ENCODE measurements around the gene ATP6V0A4. TPM values are rescaled to one million over a fixed set of nuclear protein-coding genes. Genes with fewer than 3 reads are reported as not detected.

ATP6V0A4 gene
- total RNA-seq, 1 donor from 2014 or later, result 0.50 TPM

GRCh38 chr7:138829335-138829734, 31.3 kb upstream of the ATP6V0A4 start:
- Mint-ChIP-seq H3K27ac (no peak overlapping the region), H3K4me1 (ENCODE audit: low read depth) (no peaks in the 10 kb centered on the region), H3K4me3 (ENCODE audit: low read depth) (no peak overlapping the region), H3K9me3 (ENCODE audit: low read depth) (peaks cover 3% of the 10 kb centered on the region), H3K36me3 (ENCODE audit: insufficient read depth) (peaks cover 10% of the 10 kb centered on the region), H3K27me3 (no peaks in the 10 kb centered on the region)
- no peak for DNase-seq (ENCODE audit: low spot score, unreplicated experiment)
- no peak for TF ChIP-seq CTCF (IDR thresholded peaks at IDR 0.05; ENCODE audit: unreplicated experiment)

- TF ChIP-seq CTCF (IDR thresholded peaks at IDR 0.05; ENCODE audit: unreplicated experiment), result no peak
- H3K36me3 Mint-ChIP-seq (ENCODE audit: insufficient read depth), result peaks cover 7% of the 10 kb centered on the region
- no peak overlapping the region for H3K27ac Mint-ChIP-seq
- DNase-seq (ENCODE audit: low spot score, unreplicated experiment), result no peak
- peaks cover 3% of the 10 kb centered on the region for H3K9me3 Mint-ChIP-seq (ENCODE audit: low read depth)
- H3K27me3 Mint-ChIP-seq, result no peaks in the 10 kb centered on the region
- H3K4me3 Mint-ChIP-seq (ENCODE audit: low read depth), result no peak overlapping the region
- H3K4me1 Mint-ChIP-seq (ENCODE audit: low read depth), result no peaks in the 10 kb centered on the region
Observed at GRCh38 chr7:138828302-138828701, 30.3 kb upstream of the ATP6V0A4 start.

DNA sequence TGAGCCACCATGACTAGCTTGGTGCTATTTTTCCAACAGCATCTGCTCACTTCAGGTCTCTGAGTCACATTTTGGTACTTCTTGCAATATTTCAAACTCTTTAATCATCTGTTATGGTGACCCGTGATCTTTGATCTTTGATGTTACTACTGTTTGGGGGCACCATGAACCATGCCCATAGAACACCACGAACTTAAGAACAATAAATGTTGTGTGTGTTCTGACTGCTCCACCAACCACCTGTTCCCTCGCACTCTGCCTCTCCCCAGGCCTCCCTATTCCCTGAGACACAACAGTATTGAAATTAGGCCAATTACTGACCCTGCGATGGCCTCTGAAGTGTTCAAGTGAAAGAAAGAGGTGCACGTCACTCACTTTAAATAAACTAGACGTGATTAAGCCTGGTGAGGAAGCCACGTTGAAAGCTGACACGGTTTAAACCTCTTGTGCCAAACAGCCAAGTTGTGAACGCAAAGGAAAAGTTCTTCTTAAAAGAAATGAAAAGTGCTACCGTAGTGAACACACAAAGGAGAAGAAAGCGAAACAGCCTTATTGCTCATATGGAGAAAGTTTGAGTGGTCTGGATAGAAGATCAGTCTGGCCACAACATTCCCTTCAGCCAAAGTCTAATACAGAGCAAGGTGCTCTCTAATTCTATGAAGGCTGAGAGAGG, 27.2 kb upstream of the ATP6V0A4 start:
- no peak for DNase-seq (ENCODE audit: low spot score, unreplicated experiment)
- Mint-ChIP-seq H3K9me3 (ENCODE audit: low read depth) (peaks cover 3% of the 10 kb centered on the region), H3K27me3 (no peaks in the 10 kb centered on the region), H3K27ac (no peak overlapping the region), H3K4me3 (ENCODE audit: low read depth) (no peak overlapping the region), H3K4me1 (ENCODE audit: low read depth) (no peaks in the 10 kb centered on the region), H3K36me3 (ENCODE audit: insufficient read depth) (no peaks in the 10 kb centered on the region)
- no peak for TF ChIP-seq CTCF (IDR thresholded peaks at IDR 0.05; ENCODE audit: unreplicated experiment)

DNA sequence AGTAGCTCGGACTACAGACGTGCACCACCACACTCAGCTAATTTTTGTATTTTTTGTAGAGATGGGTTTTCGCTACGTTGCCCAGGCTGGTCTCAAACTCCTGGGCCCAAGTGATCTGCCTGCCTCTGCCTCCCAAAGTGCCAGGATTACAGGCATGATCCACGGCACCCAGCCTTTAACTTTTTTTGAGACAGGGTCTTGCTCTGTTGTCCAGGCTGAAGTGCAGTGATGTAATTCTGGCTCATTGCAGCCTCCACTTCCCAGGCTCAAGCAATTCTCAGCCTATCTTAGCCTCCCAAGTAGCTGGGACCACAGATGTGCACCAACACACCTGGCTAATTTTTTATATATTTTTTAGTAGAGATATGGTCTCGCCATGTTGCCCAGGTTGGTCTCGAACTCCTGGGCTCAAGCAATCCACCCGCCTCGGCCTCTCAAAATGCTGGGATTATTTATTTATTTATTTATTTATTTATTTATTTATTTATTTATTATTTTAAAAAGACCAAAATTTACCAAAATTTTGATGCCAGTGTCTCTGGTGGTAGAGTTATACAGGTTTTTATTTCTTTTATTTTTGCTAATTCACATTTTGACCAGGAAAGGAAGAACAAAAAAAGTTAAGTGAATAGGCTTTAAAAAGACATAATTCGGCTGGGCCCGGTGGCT, 25.0 kb upstream of the ATP6V0A4 start:
- Mint-ChIP-seq H3K27me3 (no peaks in the 10 kb centered on the region), H3K36me3 (ENCODE audit: insufficient read depth) (no peaks in the 10 kb centered on the region), H3K9me3 (ENCODE audit: low read depth) (peaks cover 3% of the 10 kb centered on the region), H3K4me3 (ENCODE audit: low read depth) (no peak overlapping the region), H3K4me1 (ENCODE audit: low read depth) (no peaks in the 10 kb centered on the region), H3K27ac (no peak overlapping the region)
- TF ChIP-seq CTCF (IDR thresholded peaks at IDR 0.05; ENCODE audit: unreplicated experiment), result no peak
- no peak for DNase-seq (ENCODE audit: low spot score, unreplicated experiment)

DNA sequence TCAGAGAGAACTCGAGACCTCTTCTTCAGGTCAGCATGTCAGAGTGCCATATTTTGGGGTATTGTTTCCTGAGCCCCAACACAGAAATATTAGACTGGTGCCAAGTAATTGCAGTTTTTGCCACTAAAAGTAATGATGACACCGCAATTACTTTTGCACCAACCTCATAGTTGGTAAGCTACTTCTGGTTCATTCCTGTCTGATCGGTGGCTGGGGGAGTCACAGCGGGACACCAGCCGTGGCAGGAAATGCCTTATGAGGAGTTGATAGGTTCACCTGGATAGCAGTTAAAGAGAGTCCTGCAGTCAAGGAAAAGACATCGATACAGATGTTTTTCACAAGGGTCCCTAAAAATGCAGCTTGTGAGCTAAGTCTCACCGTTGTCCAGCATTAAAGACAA, 23.9 kb upstream of the ATP6V0A4 start:
- Mint-ChIP-seq H3K4me3 (ENCODE audit: low read depth) (no peak overlapping the region), H3K27me3 (no peaks in the 10 kb centered on the region), H3K4me1 (ENCODE audit: low read depth) (no peaks in the 10 kb centered on the region), H3K27ac (no peak overlapping the region), H3K9me3 (ENCODE audit: low read depth) (peaks cover 3% of the 10 kb centered on the region), H3K36me3 (ENCODE audit: insufficient read depth) (no peaks in the 10 kb centered on the region)
- DNase-seq (ENCODE audit: low spot score, unreplicated experiment), result no peak
- no peak for TF ChIP-seq CTCF (IDR thresholded peaks at IDR 0.05; ENCODE audit: unreplicated experiment)

All from progenitor cell of endocrine pancreas (in vitro differentiated cells).